GM13977 (cell line): ENCODE data around the gene DYNLT1.
"Not testable (repeated sequence)": the region's sequence is repeated elsewhere in the genome, so short reads cannot be mapped to it uniquely, and the experiment has no call there.

Experiments used
- DNase-seq: peaks from one replicate; pipeline ENCODE4 v3.0.0; 2012; ENCODE audit warnings: low spot score
- in situ Hi-C: fragments of 300-500 bp; cut with MboI; formaldehyde crosslinking; loops from one replicate; pipeline ENCODE4 v1.12.0; 2022; ENCODE audit warnings: low sequenced_read_pairs, low pct_unique_long_range_greater_than_20kb, mixed read lengths, inconsistent platforms; ENCODE audit not compliant: unreplicated experiment
- TF ChIP-seq, protein P1 (sequence below): IDR thresholded peaks from 2 replicates; pipeline ENCODE4 v1.5.1; 2012; ENCODE audit warnings: mild to moderate bottlenecking, control low read depth; ENCODE audit not compliant: insufficient read depth; ENCODE audit errors: extremely low read depth, missing control alignments

DYNLT1 gene

DNA sequence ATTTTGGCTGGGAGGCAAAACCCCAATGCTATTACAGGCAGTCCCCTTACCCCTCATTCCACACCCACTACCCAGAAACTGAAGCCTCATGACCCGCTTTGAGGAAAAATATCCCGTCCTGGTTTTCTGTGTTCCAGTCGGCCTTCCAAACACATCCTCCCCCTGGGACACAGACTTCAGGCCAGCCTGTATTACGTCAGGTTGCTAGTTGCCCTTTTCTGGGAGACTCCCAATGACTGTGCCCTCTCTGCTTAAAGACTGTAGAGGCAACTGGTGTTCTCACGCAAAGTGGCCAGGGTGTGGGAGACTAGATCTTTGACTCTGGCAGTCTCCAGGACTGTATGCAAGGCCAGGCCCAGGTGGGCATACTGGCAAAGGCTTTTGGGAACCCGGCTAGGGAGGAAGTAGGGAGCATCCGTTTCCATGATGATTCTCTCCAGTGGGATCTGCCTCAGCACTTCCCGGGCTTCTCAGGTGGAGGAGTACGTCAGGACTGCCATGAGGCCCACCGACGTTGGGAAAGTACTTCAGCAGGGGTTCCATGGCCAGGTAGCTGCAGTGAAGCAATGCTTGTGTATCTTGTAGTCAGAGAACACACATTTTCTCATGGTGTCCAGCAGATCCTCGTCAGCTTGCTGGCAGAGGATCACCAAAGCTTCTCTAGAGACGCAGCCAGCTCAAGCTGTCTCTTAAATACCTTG is 34.9 kb downstream of the DYNLT1 start:
- no peak for DNase-seq
- TF ChIP-seq, protein P1, sequence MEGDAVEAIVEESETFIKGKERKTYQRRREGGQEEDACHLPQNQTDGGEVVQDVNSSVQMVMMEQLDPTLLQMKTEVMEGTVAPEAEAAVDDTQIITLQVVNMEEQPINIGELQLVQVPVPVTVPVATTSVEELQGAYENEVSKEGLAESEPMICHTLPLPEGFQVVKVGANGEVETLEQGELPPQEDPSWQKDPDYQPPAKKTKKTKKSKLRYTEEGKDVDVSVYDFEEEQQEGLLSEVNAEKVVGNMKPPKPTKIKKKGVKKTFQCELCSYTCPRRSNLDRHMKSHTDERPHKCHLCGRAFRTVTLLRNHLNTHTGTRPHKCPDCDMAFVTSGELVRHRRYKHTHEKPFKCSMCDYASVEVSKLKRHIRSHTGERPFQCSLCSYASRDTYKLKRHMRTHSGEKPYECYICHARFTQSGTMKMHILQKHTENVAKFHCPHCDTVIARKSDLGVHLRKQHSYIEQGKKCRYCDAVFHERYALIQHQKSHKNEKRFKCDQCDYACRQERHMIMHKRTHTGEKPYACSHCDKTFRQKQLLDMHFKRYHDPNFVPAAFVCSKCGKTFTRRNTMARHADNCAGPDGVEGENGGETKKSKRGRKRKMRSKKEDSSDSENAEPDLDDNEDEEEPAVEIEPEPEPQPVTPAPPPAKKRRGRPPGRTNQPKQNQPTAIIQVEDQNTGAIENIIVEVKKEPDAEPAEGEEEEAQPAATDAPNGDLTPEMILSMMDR, result no peak
- in situ Hi-C loops, result loop anchor here (10.0 kb wide), 1 partner anchor 395 kb away; no protein-coding TSS in a partner anchor

DNA sequence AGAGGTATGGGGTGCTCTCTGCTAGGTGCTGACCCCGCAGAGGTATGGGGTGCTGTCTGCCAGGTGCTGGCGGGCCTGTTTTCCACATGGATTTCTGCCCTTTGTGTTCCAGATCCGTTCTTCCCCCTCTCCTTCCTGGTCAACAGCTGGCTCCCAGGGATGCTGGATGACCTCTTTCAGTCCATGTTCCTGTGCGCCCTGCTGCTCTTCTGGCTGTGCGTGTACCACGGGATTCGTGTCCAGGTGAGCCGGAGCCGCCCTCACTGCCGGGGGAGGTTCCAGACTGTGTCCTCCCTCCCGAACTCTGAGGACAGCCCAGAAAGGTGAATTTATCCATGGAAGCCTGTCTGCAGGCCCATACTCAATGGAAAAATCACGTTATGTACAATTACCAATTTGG is 36.3 kb downstream of the DYNLT1 start:
- in situ Hi-C loops, result loop anchor here (10.0 kb wide), 1 partner anchor 393 kb away; no protein-coding TSS in a partner anchor
- TF ChIP-seq, protein P1, result no peak
- no peak for DNase-seq

DNA sequence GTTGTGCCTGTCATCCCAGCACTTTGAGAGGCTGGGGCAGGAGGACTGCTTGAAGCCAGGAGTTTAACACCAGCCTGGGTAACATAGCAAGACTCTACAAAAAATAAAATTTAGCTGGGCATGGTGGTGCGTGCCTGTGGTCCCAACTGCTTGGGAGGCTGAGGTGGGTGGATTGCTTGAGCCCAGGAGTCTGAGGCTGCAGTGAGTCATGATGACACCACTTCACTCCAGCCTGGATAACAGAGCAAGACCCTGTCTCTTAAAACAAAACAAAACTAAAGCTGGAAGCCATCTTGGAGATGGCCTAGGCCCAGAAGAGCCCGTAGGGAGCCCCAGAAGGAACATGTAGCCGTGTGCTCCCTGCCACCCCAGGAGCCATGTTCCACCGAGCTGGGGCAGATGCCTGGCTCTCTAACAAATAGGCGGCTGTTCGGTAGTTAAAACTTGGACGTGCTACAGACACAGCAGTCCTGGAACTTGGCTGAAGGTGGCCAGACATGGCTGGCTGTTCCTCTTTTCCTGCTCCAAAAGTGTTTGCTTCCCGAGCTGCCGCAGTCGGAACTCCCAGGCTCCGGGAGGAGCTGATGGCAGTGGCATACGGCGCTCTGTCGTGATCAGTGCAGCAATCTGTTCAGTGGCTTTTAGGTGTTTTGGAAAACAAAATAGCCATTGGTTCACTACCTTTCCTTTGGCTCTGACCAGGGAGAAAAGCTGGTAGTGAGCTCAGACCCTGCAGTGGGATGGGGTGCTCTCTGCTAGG is 37.0 kb downstream of the DYNLT1 start:
- in situ Hi-C loops, result loop anchor here (10.0 kb wide), 1 partner anchor 393 kb away; no protein-coding TSS in a partner anchor
- DNase-seq, result no peak

DNA sequence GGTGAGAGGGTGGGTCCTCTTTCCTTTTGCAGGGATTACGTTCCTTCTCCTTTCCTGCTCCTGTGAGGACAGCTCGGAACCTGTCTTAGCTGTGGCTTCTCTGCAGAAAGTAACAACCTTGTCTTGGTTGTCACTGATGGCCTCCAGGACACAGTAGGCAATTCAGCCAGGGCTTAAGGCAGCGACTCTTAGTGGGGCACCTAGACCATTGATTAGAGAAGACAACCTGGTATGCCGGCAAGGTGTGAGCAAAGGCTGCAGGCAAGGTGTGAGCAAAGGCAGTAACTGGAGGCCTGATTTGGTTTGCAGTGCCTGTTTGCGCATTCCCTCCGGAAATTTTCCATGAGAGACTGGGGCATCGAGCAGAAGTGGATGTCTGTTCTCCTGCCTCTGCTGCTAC is 37.6 kb downstream of the DYNLT1 start:
- in situ Hi-C loops, result loop anchor here (10.0 kb wide), 1 partner anchor 392 kb away; no protein-coding TSS in a partner anchor
- TF ChIP-seq, protein P1, result no peak
- no peak for DNase-seq

More for the DNA sequence above, 37.0 kb downstream of the DYNLT1 start:
- TF ChIP-seq, protein P1, result no peak

DNA sequence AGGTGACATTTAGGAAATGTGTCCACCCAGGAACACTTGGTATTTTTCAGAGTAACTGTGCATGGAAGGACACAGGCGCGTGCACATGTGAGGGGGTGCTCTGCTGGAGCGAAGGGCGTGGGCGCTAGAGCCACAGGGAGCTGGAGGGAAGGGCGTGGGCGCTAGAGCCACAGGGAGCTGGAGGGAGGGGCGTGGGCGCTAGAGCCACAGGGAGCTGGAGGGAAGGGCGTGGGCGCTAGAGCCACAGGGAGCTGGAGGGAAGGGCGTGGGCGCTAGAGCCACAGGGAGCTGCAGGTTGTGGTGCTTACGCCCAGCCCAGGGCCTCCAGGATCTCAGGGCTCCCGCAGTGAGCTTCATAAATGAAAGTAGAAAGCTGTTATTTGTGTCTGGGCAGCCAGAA is 38.5 kb downstream of the DYNLT1 start:
- DNase-seq, result not testable (repeated sequence)
- in situ Hi-C loops, result loop anchor here (10.0 kb wide), 1 partner anchor 391 kb away; no protein-coding TSS in a partner anchor

DNA sequence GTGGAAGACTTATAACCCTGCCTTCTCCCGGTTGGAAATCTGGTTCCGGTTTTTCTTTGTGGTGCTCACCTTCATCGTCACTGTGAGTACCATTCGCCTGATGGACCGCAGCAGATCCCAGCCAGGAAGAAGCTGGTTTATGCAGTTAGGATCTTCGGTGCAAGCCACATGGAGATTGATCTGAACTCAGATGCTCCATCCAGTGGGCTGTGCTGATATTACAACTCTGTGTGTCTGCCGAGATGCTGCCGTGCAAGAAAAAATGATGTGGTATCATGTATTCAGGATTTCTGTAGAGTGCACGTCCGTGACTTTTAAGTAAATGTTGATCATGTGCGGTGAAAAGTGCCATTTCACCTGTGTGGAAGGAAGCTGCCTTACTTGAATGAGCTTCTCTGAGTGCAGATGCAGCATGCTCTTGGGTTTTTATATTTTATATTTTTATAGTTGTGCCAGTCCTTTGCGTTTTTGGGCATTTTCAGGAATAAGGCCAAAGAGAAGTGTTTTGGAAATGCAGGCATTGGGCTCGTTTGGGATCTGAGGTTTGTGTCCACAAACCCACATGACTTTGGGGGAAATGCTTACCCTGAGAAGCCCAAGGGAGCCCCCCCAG is 39.2 kb downstream of the DYNLT1 start:
- in situ Hi-C loops, result loop anchor here (10.0 kb wide), 1 partner anchor 391 kb away; no protein-coding TSS in a partner anchor
- DNase-seq, result peak; percentile 79
- TF ChIP-seq, protein P1, result peak; percentile 80
